Neural cell (in vitro differentiated cells): ENCODE results near the gene VSIG2. TPM values are rescaled to one million over a fixed set of nuclear protein-coding genes. Genes with fewer than 3 reads are reported as not detected.

Experiments
- H2AFZ ChIP-seq: fragments of 200-600, 300-800 bp; sonication (generic), shearing (Covaris generic); 2 replicates; pipeline ENCODE4 v1.6.0; 2014; ENCODE audit warnings: low read depth, mild to moderate bottlenecking, antibody characterized with exemption, low read length, moderate library complexity
- H3F3A ChIP-seq: fragments of 200-600 bp; shearing (Covaris generic); 2 replicates; pipeline ENCODE4 v1.6.1; 2016; ENCODE audit warnings: mild to moderate bottlenecking, moderate library complexity, mixed read lengths, antibody characterized with exemption, low read length; ENCODE audit not compliant: insufficient read depth, poor library complexity, severe bottlenecking
- H3K27ac ChIP-seq: fragments of 200-600, 300-800 bp; sonication (generic), shearing (Covaris generic); 2 replicates; pipeline ENCODE4 v1.5.1; 2014; ENCODE audit warnings: mild to moderate bottlenecking, low read length, moderate library complexity
- H3K27me3 ChIP-seq: fragments of 300-800, 200-600 bp; sonication (generic), shearing (Covaris generic); 2 replicates; pipeline ENCODE4 v1.6.0; 2014; ENCODE audit warnings: mild to moderate bottlenecking, low read depth, low read length, moderate library complexity; ENCODE audit not compliant: insufficient read depth
- H3K36me3 ChIP-seq: fragments of 300-800, 200-600 bp; sonication (generic), shearing (Covaris generic); 2 replicates; pipeline ENCODE4 v1.5.1; 2014; ENCODE audit warnings: mild to moderate bottlenecking, antibody characterized with exemption, low read length, moderate library complexity; ENCODE audit not compliant: insufficient read depth
- H3K4me2 ChIP-seq: fragments of 300-800, 200-600 bp; sonication (generic), shearing (Covaris generic); 2 replicates; pipeline ENCODE4 v1.6.0; 2014; ENCODE audit warnings: mild to moderate bottlenecking, low read length
- H3K4me3 ChIP-seq: fragments of 300-800, 200-600 bp; sonication (generic), shearing (Covaris generic); 2 replicates; pipeline ENCODE4 v1.5.1; 2014; ENCODE audit warnings: mild to moderate bottlenecking, low read length, moderate library complexity
- H3K79me2 ChIP-seq: fragments of 200-600 bp; shearing (Covaris generic); replicated peaks from 2 replicates; pipeline ENCODE4 v1.6.0; 2014; ENCODE audit warnings: mild to moderate bottlenecking, low read length, moderate library complexity; ENCODE audit not compliant: insufficient read depth
- H3K9ac ChIP-seq: fragments of 300-800, 200-600 bp; sonication (generic), shearing (Covaris generic); 2 replicates; pipeline ENCODE4 v1.6.1; 2016; ENCODE audit warnings: mild to moderate bottlenecking, low read length, mixed read lengths
- H3K9me2 ChIP-seq: fragments of 200-600 bp; shearing (Covaris generic); 2 replicates; pipeline ENCODE4 v1.6.1; 2016; ENCODE audit warnings: mild to moderate bottlenecking, low read length, mixed read lengths; ENCODE audit not compliant: insufficient read depth
- H3K9me3 ChIP-seq: fragments of 200-600, 300-800 bp; sonication (generic), shearing (Covaris generic); 2 replicates; pipeline ENCODE4 v1.6.1; 2016; ENCODE audit warnings: mild to moderate bottlenecking, mixed run types, low read length, moderate library complexity, mixed read lengths
- H4K20me1 ChIP-seq: fragments of 200-600 bp; shearing (Covaris generic); 2 replicates; pipeline ENCODE4 v1.6.1; 2016; ENCODE audit warnings: mild to moderate bottlenecking, mixed run types; ENCODE audit not compliant: insufficient read depth
- EP300 ChIP-seq: fragments of 450-650 bp; conservative IDR thresholded peaks from 2 replicates; pipeline ENCODE4 v1.6.1; 2014; ENCODE audit warnings: antibody characterized with exemption, mild to moderate bottlenecking, moderate library complexity; ENCODE audit not compliant: poor library complexity, severe bottlenecking
- EZH2 ChIP-seq: fragments of 200-600, 300-800 bp; shearing (Covaris generic), sonication (generic); IDR thresholded peaks from 2 replicates; pipeline ENCODE4 v1.6.1; 2014; ENCODE audit warnings: antibody characterized with exemption, low read length, borderline replicate concordance, mild to moderate bottlenecking; ENCODE audit not compliant: insufficient read depth, poor library complexity, severe bottlenecking
- MXI1 ChIP-seq: fragments of 450-650 bp; conservative IDR thresholded peaks from 2 replicates; pipeline ENCODE4 v1.6.1; 2014; ENCODE audit warnings: antibody characterized with exemption, mild to moderate bottlenecking; ENCODE audit not compliant: poor library complexity, severe bottlenecking
- POLR2AphosphoS5 ChIP-seq: IDR thresholded peaks from 2 replicates; pipeline ENCODE4 v1.6.1; 2012
- RAD21 ChIP-seq: fragments of 450-650 bp; conservative IDR thresholded peaks from 2 replicates; pipeline ENCODE4 v1.6.1; 2014; ENCODE audit warnings: antibody characterized with exemption, mild to moderate bottlenecking, moderate library complexity
- SMC3 ChIP-seq: fragments of 450-650 bp; conservative IDR thresholded peaks from 2 replicates; pipeline ENCODE4 v1.6.1; 2014; ENCODE audit warnings: antibody characterized with exemption, mild to moderate bottlenecking, moderate library complexity; ENCODE audit not compliant: poor library complexity
- TAF1 ChIP-seq: IDR thresholded peaks from 2 replicates; pipeline ENCODE4 v1.6.1; 2012; ENCODE audit warnings: low read depth
- polyA plus RNA-seq: library from polyadenylated mRNA; depleted of rRNA; stranded (reverse); fragments of >200 nt; gene quantifications from 2 replicates; pipeline ENCODE4 v1.2.3, GENCODE V29; 2014
- TF ChIP-seq, protein P1 (sequence below): IDR thresholded peaks from 2 replicates; pipeline ENCODE4 v1.6.1; 2012; ENCODE audit warnings: borderline replicate concordance
- TF ChIP-seq, protein P2 (sequence below): fragments of 450-650 bp; IDR thresholded peaks from 2 replicates; pipeline ENCODE4 v1.5.1; 2014; ENCODE audit warnings: antibody characterized with exemption, mild to moderate bottlenecking, moderate library complexity; ENCODE audit not compliant: poor library complexity, severe bottlenecking

VSIG2 gene
- polyA plus RNA-seq, 1 donor from 2014 or later = not detected

DNA sequence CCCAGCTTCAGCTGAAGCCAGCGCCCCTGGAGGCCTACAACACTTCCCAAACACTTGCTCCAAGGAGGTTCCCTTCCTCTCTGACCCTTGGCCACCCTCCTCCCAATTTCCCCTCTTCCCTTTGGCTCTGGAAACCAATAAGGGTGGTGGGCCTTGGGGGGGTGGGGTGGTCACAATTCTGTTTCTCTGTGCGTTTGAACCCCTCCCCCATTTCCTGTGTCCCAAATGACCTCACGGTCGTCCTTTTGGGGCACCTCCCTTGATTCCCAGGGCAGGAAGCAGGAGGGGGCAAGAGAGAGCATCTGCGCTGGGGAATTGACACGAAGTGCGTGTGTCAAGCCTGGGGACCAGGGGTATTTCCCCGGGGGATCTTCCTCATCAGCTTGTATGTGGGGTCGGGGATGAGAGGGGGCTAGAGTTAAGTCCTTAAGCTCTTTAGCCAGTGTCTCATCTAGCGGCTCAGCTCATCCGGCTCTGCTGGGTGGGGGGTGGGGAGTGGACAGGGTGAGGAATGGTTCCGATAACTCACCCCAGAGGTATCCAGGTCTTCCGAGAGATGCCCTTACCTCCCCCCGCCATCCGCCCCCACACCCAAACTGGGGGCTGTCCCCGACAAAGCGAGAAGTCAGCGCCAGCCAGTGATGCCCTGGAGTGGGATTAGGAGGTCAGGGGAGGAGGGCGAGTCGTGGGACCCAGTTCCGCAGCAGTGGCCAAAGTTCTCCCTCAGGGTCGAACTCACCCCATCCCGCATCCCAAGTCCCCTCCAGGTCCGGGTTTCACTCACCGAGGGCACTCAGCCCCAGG lies 9.4 kb upstream of the VSIG2 start:
- TF ChIP-seq SMC3 (no peak), MXI1 (no peak), RAD21 (no peak), EZH2 (no peak), EP300 (no peak), POLR2AphosphoS5 (no peak)
- TF ChIP-seq, protein P1, sequence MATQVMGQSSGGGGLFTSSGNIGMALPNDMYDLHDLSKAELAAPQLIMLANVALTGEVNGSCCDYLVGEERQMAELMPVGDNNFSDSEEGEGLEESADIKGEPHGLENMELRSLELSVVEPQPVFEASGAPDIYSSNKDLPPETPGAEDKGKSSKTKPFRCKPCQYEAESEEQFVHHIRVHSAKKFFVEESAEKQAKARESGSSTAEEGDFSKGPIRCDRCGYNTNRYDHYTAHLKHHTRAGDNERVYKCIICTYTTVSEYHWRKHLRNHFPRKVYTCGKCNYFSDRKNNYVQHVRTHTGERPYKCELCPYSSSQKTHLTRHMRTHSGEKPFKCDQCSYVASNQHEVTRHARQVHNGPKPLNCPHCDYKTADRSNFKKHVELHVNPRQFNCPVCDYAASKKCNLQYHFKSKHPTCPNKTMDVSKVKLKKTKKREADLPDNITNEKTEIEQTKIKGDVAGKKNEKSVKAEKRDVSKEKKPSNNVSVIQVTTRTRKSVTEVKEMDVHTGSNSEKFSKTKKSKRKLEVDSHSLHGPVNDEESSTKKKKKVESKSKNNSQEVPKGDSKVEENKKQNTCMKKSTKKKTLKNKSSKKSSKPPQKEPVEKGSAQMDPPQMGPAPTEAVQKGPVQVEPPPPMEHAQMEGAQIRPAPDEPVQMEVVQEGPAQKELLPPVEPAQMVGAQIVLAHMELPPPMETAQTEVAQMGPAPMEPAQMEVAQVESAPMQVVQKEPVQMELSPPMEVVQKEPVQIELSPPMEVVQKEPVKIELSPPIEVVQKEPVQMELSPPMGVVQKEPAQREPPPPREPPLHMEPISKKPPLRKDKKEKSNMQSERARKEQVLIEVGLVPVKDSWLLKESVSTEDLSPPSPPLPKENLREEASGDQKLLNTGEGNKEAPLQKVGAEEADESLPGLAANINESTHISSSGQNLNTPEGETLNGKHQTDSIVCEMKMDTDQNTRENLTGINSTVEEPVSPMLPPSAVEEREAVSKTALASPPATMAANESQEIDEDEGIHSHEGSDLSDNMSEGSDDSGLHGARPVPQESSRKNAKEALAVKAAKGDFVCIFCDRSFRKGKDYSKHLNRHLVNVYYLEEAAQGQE = no peak
- no peaks in the 10 kb centered on the region for H3K79me2 ChIP-seq
- peaks cover 66% of the 10 kb centered on the region for H3K27me3 ChIP-seq
- no peak overlapping the region for H2AFZ ChIP-seq
- H3K9me2 ChIP-seq = no peaks in the 10 kb centered on the region
- H3K9ac ChIP-seq = no peak overlapping the region
- H4K20me1 ChIP-seq = no peaks in the 10 kb centered on the region
- no peaks in the 10 kb centered on the region for H3K36me3 ChIP-seq
- no peaks in the 10 kb centered on the region for H3K9me3 ChIP-seq
- H3K27ac ChIP-seq = no peak overlapping the region
- H3K4me2 ChIP-seq = no peak overlapping the region
- no peaks in the 10 kb centered on the region for H3F3A ChIP-seq
- H3K4me3 ChIP-seq = peak overlapping the region; percentile 41

DNA sequence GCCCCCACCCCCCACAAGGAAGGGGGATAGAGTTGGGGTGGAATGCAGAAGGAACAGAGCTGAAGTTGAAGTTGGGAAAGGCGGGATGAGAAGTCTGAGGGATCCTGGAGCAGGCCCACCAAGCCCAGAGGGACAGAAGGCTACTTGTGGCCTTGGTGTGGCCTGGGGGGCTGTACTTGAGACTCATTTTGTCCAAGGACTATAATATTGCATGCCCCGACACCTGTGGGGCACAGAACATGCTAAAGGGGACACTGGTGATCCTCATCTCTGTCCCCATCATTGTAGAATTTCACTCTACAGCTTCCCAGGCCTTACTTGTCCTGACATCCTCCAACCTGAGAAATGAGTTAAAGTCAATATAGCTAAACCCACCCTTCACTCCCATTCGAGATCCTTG lies 8.8 kb upstream of the VSIG2 start:
- Histone ChIP-seq H4K20me1 (no peaks in the 10 kb centered on the region), H3K79me2 (no peaks in the 10 kb centered on the region), H3K9me3 (no peaks in the 10 kb centered on the region), H3K27ac (no peak overlapping the region), H3K36me3 (no peaks in the 10 kb centered on the region), H3K4me3 (no peak overlapping the region), H3K27me3 (peaks cover 73% of the 10 kb centered on the region), H2AFZ (no peak overlapping the region), H3K9me2 (no peaks in the 10 kb centered on the region), H3F3A (no peaks in the 10 kb centered on the region), H3K9ac (no peak overlapping the region), H3K4me2 (no peak overlapping the region)
- TF ChIP-seq, protein P2, sequence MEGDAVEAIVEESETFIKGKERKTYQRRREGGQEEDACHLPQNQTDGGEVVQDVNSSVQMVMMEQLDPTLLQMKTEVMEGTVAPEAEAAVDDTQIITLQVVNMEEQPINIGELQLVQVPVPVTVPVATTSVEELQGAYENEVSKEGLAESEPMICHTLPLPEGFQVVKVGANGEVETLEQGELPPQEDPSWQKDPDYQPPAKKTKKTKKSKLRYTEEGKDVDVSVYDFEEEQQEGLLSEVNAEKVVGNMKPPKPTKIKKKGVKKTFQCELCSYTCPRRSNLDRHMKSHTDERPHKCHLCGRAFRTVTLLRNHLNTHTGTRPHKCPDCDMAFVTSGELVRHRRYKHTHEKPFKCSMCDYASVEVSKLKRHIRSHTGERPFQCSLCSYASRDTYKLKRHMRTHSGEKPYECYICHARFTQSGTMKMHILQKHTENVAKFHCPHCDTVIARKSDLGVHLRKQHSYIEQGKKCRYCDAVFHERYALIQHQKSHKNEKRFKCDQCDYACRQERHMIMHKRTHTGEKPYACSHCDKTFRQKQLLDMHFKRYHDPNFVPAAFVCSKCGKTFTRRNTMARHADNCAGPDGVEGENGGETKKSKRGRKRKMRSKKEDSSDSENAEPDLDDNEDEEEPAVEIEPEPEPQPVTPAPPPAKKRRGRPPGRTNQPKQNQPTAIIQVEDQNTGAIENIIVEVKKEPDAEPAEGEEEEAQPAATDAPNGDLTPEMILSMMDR = no peak
- TF ChIP-seq, protein P1 = no peak
- TF ChIP-seq EP300 = no peak
- no peak for TF ChIP-seq SMC3
- TF ChIP-seq TAF1 = no peak
- no peak for TF ChIP-seq POLR2AphosphoS5
- no peak for TF ChIP-seq MXI1
- no peak for TF ChIP-seq EZH2
- no peak for TF ChIP-seq RAD21
